ENCODE measurements around the gene FMNL2. TPM values are rescaled to one million over a fixed set of nuclear protein-coding genes. Genes with fewer than 3 reads are reported as not detected.

The FMNL2 gene
- total RNA-seq, 1 donor from 2014 or later = 12.0 TPM

DNA sequence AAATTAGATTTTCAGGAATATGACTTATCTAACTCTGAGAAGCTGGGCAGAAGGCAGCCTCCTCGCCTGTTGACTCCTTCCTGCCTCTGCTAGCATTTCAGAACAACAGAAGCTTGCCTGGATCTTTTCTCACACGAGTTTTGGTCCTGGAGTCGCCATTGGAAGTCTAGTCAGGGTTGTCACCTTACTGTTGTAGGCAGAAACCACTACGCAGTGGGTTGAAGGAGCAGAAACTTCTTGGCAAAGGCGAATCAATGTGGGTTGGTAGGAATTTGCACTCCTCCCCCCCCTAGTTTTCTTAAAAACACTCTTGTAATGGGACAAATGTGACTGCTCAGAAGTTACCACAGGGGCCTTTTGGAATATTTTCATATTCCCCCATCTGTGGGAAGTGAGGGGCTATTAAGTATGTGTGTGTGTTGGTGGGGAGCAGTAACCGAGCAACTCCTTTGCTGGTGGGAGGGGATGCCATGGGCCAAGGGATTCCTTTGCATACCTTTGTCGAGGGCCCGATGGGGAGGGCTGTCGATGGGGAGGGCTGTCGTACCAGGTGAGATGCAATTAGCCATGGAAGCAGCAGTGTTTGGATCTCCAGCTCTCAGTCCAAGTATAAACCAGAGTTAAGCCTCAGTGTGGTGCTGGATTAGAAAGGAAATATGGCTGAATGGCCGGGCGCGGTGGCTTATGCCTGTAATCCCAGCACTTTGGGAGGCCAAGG, 117.4 kb downstream of the FMNL2 start:
- H3K27ac ChIP-seq = no peak overlapping the region

DNA sequence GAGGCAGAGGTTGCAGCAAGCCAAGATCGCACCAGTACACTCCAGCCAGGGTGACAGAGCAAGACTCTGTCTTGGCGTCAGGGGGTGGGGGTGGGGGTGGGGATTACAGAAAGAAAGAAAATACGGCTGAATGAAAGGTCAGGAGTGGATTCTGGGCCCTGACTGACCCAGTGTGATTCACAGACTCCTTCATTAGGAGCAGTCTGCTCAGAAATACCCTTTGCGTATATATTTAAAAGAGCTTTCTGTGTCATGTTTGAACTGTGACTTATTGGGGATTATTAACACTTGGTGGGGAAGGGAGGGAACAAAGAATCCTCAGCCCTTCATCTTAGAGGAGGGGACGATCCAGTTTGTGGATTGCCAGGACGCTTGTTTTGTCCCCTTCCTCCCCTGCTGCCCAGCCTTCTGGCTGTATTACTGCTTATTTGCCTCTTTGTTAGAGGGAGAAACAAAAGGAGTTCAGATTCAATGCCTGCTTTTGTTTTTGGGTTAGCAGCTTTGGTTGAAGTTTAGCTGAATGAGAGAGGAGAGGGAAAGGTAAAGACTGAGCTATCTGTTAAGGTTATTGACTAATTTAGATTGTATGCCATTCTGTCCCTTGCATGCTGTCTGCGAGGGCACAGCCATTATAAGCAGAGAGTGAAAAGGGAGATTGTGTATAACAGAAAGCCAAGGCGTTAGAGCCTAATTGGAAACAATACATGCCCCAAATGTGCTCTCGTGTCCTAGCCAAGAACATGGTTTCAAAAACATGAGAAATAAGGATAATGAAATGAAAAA, 118.3 kb downstream of the FMNL2 start:
- intact Hi-C loops (cut with DNase I) = no loop called here
- Histone ChIP-seq H3K36me3 (no peaks in the 10 kb centered on the region), H3K9me3 (no peaks in the 10 kb centered on the region), H3K27ac (no peak overlapping the region), H3K27me3 (no peaks in the 10 kb centered on the region), H3K4me3 (no peak overlapping the region), H3K4me1 (peaks cover 0 to 5% of the 10 kb centered on the region in 2 donors)
- TF ChIP-seq, protein P1, sequence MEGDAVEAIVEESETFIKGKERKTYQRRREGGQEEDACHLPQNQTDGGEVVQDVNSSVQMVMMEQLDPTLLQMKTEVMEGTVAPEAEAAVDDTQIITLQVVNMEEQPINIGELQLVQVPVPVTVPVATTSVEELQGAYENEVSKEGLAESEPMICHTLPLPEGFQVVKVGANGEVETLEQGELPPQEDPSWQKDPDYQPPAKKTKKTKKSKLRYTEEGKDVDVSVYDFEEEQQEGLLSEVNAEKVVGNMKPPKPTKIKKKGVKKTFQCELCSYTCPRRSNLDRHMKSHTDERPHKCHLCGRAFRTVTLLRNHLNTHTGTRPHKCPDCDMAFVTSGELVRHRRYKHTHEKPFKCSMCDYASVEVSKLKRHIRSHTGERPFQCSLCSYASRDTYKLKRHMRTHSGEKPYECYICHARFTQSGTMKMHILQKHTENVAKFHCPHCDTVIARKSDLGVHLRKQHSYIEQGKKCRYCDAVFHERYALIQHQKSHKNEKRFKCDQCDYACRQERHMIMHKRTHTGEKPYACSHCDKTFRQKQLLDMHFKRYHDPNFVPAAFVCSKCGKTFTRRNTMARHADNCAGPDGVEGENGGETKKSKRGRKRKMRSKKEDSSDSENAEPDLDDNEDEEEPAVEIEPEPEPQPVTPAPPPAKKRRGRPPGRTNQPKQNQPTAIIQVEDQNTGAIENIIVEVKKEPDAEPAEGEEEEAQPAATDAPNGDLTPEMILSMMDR (IDR thresholded peaks at IDR 0.05) = no peak
- no peak for DNase-seq (ENCODE audit: low spot score in 2 of 2)

More for the DNA sequence above, 117.4 kb downstream of the FMNL2 start:
- H3K4me1 ChIP-seq = peaks cover 0 to 5% of the 10 kb centered on the region in 2 donors
- H3K4me3 ChIP-seq = no peak overlapping the region
- peak in 1 of 2 donors; percentile 38 for DNase-seq (ENCODE audit: low spot score in 2 of 2)
- H3K9me3 ChIP-seq = no peaks in the 10 kb centered on the region
- H3K36me3 ChIP-seq = no peaks in the 10 kb centered on the region
- no peaks in the 10 kb centered on the region for H3K27me3 ChIP-seq
- TF ChIP-seq, protein P1 (IDR thresholded peaks at IDR 0.05) = no peak
- intact Hi-C loops (cut with DNase I) = no loop called here

DNA sequence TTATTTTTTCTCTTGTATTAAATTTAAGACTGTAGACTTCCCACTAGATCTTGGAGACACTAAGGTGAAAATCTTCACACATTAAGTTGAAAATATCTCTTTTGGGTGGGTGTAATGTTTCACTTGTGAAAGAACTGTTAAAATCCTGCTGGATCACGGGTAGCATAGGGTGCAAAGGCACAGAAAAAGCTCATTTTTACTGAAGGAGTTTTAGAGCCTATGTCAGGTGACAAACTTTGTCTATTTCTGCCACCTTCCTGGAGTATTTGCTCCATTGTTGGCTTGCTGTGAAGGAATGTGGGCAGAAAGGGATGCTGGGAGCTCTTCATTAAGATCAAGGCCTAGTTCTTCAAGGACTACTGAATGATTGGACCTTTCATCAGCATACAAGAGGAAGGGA, 119.4 kb downstream of the FMNL2 start:
- DNase-seq (ENCODE audit: low spot score in 2 of 2) = no peak
- Histone ChIP-seq H3K4me1 (no peaks in the 10 kb centered on the region), H3K9me3 (no peaks in the 10 kb centered on the region), H3K36me3 (no peaks in the 10 kb centered on the region), H3K27ac (no peak overlapping the region), H3K27me3 (no peaks in the 10 kb centered on the region), H3K4me3 (no peak overlapping the region)
- TF ChIP-seq, protein P1 (IDR thresholded peaks at IDR 0.05) = no peak
- intact Hi-C loops (cut with DNase I) = no loop called here

DNA sequence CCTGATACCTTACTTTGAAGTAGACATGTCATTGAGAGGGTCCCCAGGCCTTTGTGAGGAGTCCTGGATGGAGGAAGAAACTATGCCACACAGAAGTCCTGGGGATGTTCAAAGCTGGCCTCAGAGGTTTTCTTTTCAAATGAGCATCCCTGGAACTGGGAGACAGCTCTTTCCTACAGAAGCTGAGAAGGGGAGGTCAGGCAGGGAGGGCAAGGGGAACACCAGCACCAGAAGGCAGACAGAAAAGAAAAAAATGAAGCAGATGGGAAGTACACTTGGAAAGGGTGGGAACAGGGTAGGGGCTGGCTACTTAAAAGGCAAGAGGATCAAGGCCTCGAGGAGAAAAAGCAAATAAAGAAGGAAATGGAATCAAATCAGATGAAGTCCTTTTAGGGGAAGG, 120.0 kb downstream of the FMNL2 start:
- TF ChIP-seq, protein P1 (IDR thresholded peaks at IDR 0.05) = no peak
- intact Hi-C loops (cut with DNase I) = no loop called here
- no peak for DNase-seq (ENCODE audit: low spot score in 2 of 2)
- no peak overlapping the region for H3K27ac ChIP-seq
- H3K9me3 ChIP-seq = no peaks in the 10 kb centered on the region
- no peaks in the 10 kb centered on the region for H3K27me3 ChIP-seq
- no peak overlapping the region for H3K4me3 ChIP-seq
- no peaks in the 10 kb centered on the region for H3K36me3 ChIP-seq
- peaks cover 0 to 2% of the 10 kb centered on the region in 2 donors for H3K4me1 ChIP-seq

DNA sequence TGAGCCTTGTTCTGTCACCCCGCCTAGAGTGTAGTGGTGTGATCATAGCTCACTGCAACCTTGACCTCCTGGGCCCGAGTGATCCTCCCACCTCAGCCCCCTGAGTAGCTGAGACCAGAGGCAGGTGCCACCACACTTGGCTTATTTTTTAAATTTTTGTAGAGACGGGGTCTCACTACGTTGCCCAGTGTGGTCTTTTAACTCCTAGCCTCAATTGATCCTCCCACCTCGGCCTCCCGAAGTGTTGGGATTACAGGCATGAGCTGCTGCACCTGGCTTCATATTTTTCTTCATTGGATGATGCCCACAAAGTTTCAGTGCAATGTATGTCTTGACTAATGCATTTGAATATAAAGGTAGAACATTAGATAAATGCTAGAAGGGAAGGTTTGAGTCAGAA, 120.8 kb downstream of the FMNL2 start:
- intact Hi-C loops (cut with DNase I) = no loop called here
- Histone ChIP-seq H3K36me3 (no peaks in the 10 kb centered on the region), H3K4me3 (no peak overlapping the region), H3K27me3 (no peaks in the 10 kb centered on the region), H3K27ac (no peak overlapping the region), H3K4me1 (peaks cover 0 to 2% of the 10 kb centered on the region in 2 donors), H3K9me3 (no peaks in the 10 kb centered on the region)
- peak in 1 of 2 donors; percentile 45 for DNase-seq (ENCODE audit: low spot score in 2 of 2)
- TF ChIP-seq, protein P1 (IDR thresholded peaks at IDR 0.05) = no peak
